CD4-positive, alpha-beta T cell (primary cell): Measurements from ENCODE around the gene RBFOX1. TPM values are rescaled to one million over a fixed set of nuclear protein-coding genes. Genes with fewer than 3 reads are reported as not detected.

Experiments used
- ATAC-seq: fragments of 200-7000 bp; cut with Tn5 transposase; one replicate; pipeline ENCODE4 v1.10.0; 2022; ENCODE audit warnings: mild to moderate bottlenecking; ENCODE audit not compliant: poor library complexity
- CTCF ChIA-PET: fragments of 350-600 bp; sonication (Branson Sonifier 250); formaldehyde crosslinking; loops from one replicate; lab custom pipeline; 2021; ENCODE audit warnings: antibody characterized with exemption, inconsistent platforms; lab: Charles Lee
- POLR2A ChIA-PET: fragments of 350-600 bp; sonication (Branson Sonifier 250); formaldehyde crosslinking; loops from one replicate; lab custom pipeline; 2021; ENCODE audit warnings: antibody characterized with exemption, inconsistent platforms; lab: Charles Lee
- DNase-seq, 14 experiments: peaks; one replicate each; pipeline ENCODE4 v3.0.0-alpha.2; 2013 to 2020; ENCODE audit warnings: mixed read lengths in 2 of 14
- H3K27ac ChIP-seq, 2 donors: one replicate each; pipeline versions ENCODE4 v1.5.1 to v1.7.0; 2013; ENCODE audit warnings: low read length in 2 of 2, low read depth in 1 of 2, mild to moderate bottlenecking in 1 of 2
- H3K27me3 ChIP-seq, 2 experiments: 1 replicate in 1 of 2; 2 replicates in 1 of 2; pipeline versions ENCODE4 v1.6.1 to v1.7.0; 2013; ENCODE audit warnings: low read length in 2 of 2, control low read depth in 1 of 2, mild to moderate bottlenecking in 1 of 2, moderate library complexity in 1 of 2; ENCODE audit not compliant: insufficient read depth in 2 of 2, control insufficient read depth in 1 of 2
- H3K36me3 ChIP-seq: one replicate; pipeline ENCODE4 v1.6.1; 2013; ENCODE audit warnings: low read length, control low read depth; ENCODE audit not compliant: insufficient read depth
- H3K4me1 ChIP-seq: one replicate; pipeline ENCODE4 v1.6.1; 2013; ENCODE audit warnings: low read length, control low read depth; ENCODE audit not compliant: insufficient read depth
- H3K4me3 ChIP-seq: one replicate; pipeline ENCODE4 v1.5.1; 2013; ENCODE audit warnings: mild to moderate bottlenecking, low read length, moderate library complexity
- H3K9me3 ChIP-seq, 2 experiments: 1 replicate in 1 of 2; 2 replicates in 1 of 2; pipeline versions ENCODE4 v1.6.1 to v1.7.0; 2013; ENCODE audit warnings: low read length in 2 of 2, mild to moderate bottlenecking in 2 of 2, control low read depth in 1 of 2, moderate library complexity in 1 of 2; ENCODE audit not compliant: control insufficient read depth in 1 of 2, insufficient read depth in 1 of 2
- H3K27ac Mint-ChIP-seq: one replicate; pipeline ENCODE4 v1.8.0; 2020; ENCODE audit warnings: mixed read lengths
- H3K27me3 Mint-ChIP-seq: one replicate; pipeline ENCODE4 v1.8.0; 2021; ENCODE audit warnings: mixed read lengths
- H3K36me3 Mint-ChIP-seq: one replicate; pipeline ENCODE4 v1.8.0; 2021; ENCODE audit warnings: low read depth, mixed read lengths
- H3K4me1 Mint-ChIP-seq: one replicate; pipeline ENCODE4 v1.8.0; 2021; ENCODE audit warnings: low read depth, mixed read lengths
- H3K4me3 Mint-ChIP-seq: one replicate; pipeline ENCODE4 v1.8.0; 2020; ENCODE audit warnings: mild to moderate bottlenecking, mixed read lengths
- H3K9me3 Mint-ChIP-seq: one replicate; pipeline ENCODE4 v1.8.0; 2020; ENCODE audit warnings: mixed read lengths
- intact Hi-C, 2 experiments: fragments of 100-400 bp; cut with DNase I in 1 of 2; cut with micrococcal nuclease in 1 of 2; formaldehyde crosslinking; loops; one replicate each; pipeline versions ENCODE4 v1.15.1 to v1.9.0; 2023 to 2025; cut with DNase I, micrococcal nuclease
- total RNA-seq, 174 experiments: library from RNA in 2 of 174; stranded (reverse) in 2 of 174; gene quantifications; one replicate each; pipeline ENCODE4 v1.2.3 and lab custom pipeline; 2021 to 2026
- TF ChIP-seq, protein P1 (sequence below): fragments of 200-600 bp; IDR thresholded peaks from one replicate; pipeline ENCODE4 v1.8.0; 2022; ENCODE audit warnings: antibody characterized with exemption, mild to moderate bottlenecking

Gene RBFOX1
- total RNA-seq, 2 experiments from 2014 or later, result not detected

DNA sequence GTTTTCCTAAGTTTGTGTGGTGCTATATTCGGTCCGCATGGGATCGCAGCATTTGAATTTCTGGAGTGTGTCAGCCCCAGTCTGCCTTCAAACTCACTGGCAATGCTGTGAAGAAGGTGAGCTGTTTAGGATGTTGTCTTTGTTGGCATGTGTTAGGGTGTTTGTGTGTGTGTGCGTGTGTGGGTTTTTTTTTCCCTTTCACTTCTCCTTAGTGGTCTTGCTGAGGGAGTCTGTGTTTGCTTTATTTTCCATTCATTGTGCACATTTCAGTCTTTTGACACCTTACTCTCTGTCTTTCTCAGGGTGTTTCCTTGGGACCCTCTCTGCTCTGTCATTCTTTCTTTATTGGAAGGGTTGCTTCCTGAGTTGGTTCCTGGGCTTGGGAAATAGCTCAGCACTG lies 27.7 kb upstream of the RBFOX1 start:
- Mint-ChIP-seq H3K27ac (no peak overlapping the region), H3K4me3 (no peak overlapping the region), H3K36me3 (no peaks in the 10 kb centered on the region), H3K27me3 (peaks cover 40% of the 10 kb centered on the region), H3K4me1 (no peaks in the 10 kb centered on the region), H3K9me3 (peaks cover 5% of the 10 kb centered on the region)
- no peaks in the 10 kb centered on the region for H3K36me3 ChIP-seq
- intact Hi-C loops, result no loop called here
- no peak overlapping the region for H3K27ac ChIP-seq
- ATAC-seq (no peak), DNase-seq (no peak)
- TF ChIP-seq, protein P1, sequence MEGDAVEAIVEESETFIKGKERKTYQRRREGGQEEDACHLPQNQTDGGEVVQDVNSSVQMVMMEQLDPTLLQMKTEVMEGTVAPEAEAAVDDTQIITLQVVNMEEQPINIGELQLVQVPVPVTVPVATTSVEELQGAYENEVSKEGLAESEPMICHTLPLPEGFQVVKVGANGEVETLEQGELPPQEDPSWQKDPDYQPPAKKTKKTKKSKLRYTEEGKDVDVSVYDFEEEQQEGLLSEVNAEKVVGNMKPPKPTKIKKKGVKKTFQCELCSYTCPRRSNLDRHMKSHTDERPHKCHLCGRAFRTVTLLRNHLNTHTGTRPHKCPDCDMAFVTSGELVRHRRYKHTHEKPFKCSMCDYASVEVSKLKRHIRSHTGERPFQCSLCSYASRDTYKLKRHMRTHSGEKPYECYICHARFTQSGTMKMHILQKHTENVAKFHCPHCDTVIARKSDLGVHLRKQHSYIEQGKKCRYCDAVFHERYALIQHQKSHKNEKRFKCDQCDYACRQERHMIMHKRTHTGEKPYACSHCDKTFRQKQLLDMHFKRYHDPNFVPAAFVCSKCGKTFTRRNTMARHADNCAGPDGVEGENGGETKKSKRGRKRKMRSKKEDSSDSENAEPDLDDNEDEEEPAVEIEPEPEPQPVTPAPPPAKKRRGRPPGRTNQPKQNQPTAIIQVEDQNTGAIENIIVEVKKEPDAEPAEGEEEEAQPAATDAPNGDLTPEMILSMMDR, result no peak
- peaks cover 0 to 31% of the 10 kb centered on the region in 2 experiments for H3K9me3 ChIP-seq
- H3K4me1 ChIP-seq, result no peaks in the 10 kb centered on the region
- H3K4me3 ChIP-seq, result no peak overlapping the region
- ChIA-PET POLR2A (no interaction called here), CTCF (no interaction called here)
- H3K27me3 ChIP-seq, result peaks cover 0 to 5% of the 10 kb centered on the region in 2 experiments

DNA sequence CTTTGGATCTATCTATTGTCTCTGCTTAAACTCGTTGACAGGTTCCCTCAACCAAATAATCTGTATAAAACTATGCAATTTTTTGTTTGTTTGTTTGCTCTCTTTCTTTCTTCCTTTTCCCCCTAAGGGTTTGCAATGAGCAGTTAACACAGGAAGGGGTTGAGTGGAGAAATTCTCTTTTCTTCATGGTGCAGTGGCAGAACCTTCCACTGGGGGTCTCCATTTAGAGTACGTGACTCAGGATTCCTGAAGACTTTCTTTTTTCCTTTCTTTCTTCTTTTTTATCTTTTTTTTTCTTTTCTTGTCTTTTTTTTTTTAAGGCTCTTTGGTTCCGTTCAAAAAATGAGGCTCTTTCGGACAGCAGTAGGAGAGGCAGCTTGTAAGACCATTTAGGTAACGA lies 19.5 kb upstream of the RBFOX1 start:
- ChIA-PET CTCF (no interaction called here), POLR2A (no interaction called here)
- DNase-seq (no peak), ATAC-seq (no peak)
- peaks cover 6% of the 10 kb centered on the region for H3K9me3 Mint-ChIP-seq
- H3K4me1 Mint-ChIP-seq, result no peaks in the 10 kb centered on the region
- no peak overlapping the region for H3K27ac Mint-ChIP-seq
- no peak overlapping the region for H3K4me3 ChIP-seq
- no peak overlapping the region for H3K27ac ChIP-seq
- H3K27me3 Mint-ChIP-seq, result peaks cover 4% of the 10 kb centered on the region
- H3K36me3 ChIP-seq, result no peaks in the 10 kb centered on the region
- H3K4me3 Mint-ChIP-seq, result no peak overlapping the region
- H3K9me3 ChIP-seq, result peaks cover 0 to 30% of the 10 kb centered on the region in 2 experiments
- intact Hi-C loops, result no loop called here
- H3K27me3 ChIP-seq, result no peaks in the 10 kb centered on the region
- no peaks in the 10 kb centered on the region for H3K36me3 Mint-ChIP-seq
- TF ChIP-seq, protein P1, result no peak
- no peaks in the 10 kb centered on the region for H3K4me1 ChIP-seq

DNA sequence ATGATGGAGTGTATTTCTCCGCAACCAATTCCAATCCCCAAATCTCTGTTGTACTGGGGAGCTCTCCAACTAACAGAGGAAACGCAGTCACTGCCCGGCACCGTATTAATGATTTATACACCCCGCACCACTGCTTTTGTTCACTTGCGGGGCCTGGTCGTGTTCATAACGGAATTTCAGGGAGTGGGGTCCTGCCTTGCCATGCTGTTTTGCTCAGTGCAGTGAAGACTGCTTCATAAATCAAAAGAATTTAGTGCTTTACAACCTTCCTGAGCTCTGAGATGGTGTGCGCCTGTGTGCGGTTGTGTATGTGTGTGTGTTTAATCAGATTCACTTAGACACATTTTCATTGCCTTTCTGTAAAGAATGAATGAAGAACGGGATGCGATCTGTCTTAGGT lies 18.5 kb upstream of the RBFOX1 start:
- intact Hi-C loops, result no loop called here
- H3K4me1 Mint-ChIP-seq, result no peaks in the 10 kb centered on the region
- Histone ChIP-seq H3K9me3 (peaks cover 0 to 26% of the 10 kb centered on the region in 2 experiments), H3K27me3 (no peaks in the 10 kb centered on the region), H3K36me3 (no peaks in the 10 kb centered on the region), H3K4me3 (no peak overlapping the region), H3K4me1 (no peaks in the 10 kb centered on the region), H3K27ac (no peak overlapping the region)
- peaks cover 9% of the 10 kb centered on the region for H3K9me3 Mint-ChIP-seq
- DNase-seq (no peak), ATAC-seq (no peak)
- no peak overlapping the region for H3K4me3 Mint-ChIP-seq
- H3K27me3 Mint-ChIP-seq, result peaks cover 4% of the 10 kb centered on the region
- H3K27ac Mint-ChIP-seq, result no peak overlapping the region
- CTCF ChIA-PET, result no interaction called here
- POLR2A ChIA-PET, result no interaction called here
- no peaks in the 10 kb centered on the region for H3K36me3 Mint-ChIP-seq
- TF ChIP-seq, protein P1, result no peak
